Neural cell (in vitro differentiated cells): ENCODE measurements around the gene RABGAP1L. TPM values are rescaled to one million over a fixed set of nuclear protein-coding genes. Genes with fewer than 3 reads are reported as not detected.

Experiments used
- H2AFZ ChIP-seq: fragments of 200-600, 300-800 bp; sonication (generic), shearing (Covaris generic); 2 replicates; pipeline ENCODE4 v1.6.0; 2014; ENCODE audit warnings: low read depth, mild to moderate bottlenecking, antibody characterized with exemption, low read length, moderate library complexity
- H3F3A ChIP-seq: fragments of 200-600 bp; shearing (Covaris generic); 2 replicates; pipeline ENCODE4 v1.6.1; 2016; ENCODE audit warnings: mild to moderate bottlenecking, moderate library complexity, mixed read lengths, antibody characterized with exemption, low read length; ENCODE audit not compliant: insufficient read depth, poor library complexity, severe bottlenecking
- H3K27ac ChIP-seq: fragments of 200-600, 300-800 bp; sonication (generic), shearing (Covaris generic); 2 replicates; pipeline ENCODE4 v1.5.1; 2014; ENCODE audit warnings: mild to moderate bottlenecking, low read length, moderate library complexity
- H3K27me3 ChIP-seq: fragments of 300-800, 200-600 bp; sonication (generic), shearing (Covaris generic); 2 replicates; pipeline ENCODE4 v1.6.0; 2014; ENCODE audit warnings: mild to moderate bottlenecking, low read depth, low read length, moderate library complexity; ENCODE audit not compliant: insufficient read depth
- H3K36me3 ChIP-seq: fragments of 300-800, 200-600 bp; sonication (generic), shearing (Covaris generic); 2 replicates; pipeline ENCODE4 v1.5.1; 2014; ENCODE audit warnings: mild to moderate bottlenecking, antibody characterized with exemption, low read length, moderate library complexity; ENCODE audit not compliant: insufficient read depth
- H3K4me2 ChIP-seq: fragments of 300-800, 200-600 bp; sonication (generic), shearing (Covaris generic); 2 replicates; pipeline ENCODE4 v1.6.0; 2014; ENCODE audit warnings: mild to moderate bottlenecking, low read length
- H3K4me3 ChIP-seq: fragments of 300-800, 200-600 bp; sonication (generic), shearing (Covaris generic); 2 replicates; pipeline ENCODE4 v1.5.1; 2014; ENCODE audit warnings: mild to moderate bottlenecking, low read length, moderate library complexity
- H3K79me2 ChIP-seq: fragments of 200-600 bp; shearing (Covaris generic); replicated peaks from 2 replicates; pipeline ENCODE4 v1.6.0; 2014; ENCODE audit warnings: mild to moderate bottlenecking, low read length, moderate library complexity; ENCODE audit not compliant: insufficient read depth
- H3K9ac ChIP-seq: fragments of 300-800, 200-600 bp; sonication (generic), shearing (Covaris generic); 2 replicates; pipeline ENCODE4 v1.6.1; 2016; ENCODE audit warnings: mild to moderate bottlenecking, low read length, mixed read lengths
- H3K9me2 ChIP-seq: fragments of 200-600 bp; shearing (Covaris generic); 2 replicates; pipeline ENCODE4 v1.6.1; 2016; ENCODE audit warnings: mild to moderate bottlenecking, low read length, mixed read lengths; ENCODE audit not compliant: insufficient read depth
- H3K9me3 ChIP-seq: fragments of 200-600, 300-800 bp; sonication (generic), shearing (Covaris generic); 2 replicates; pipeline ENCODE4 v1.6.1; 2016; ENCODE audit warnings: mild to moderate bottlenecking, mixed run types, low read length, moderate library complexity, mixed read lengths
- H4K20me1 ChIP-seq: fragments of 200-600 bp; shearing (Covaris generic); 2 replicates; pipeline ENCODE4 v1.6.1; 2016; ENCODE audit warnings: mild to moderate bottlenecking, mixed run types; ENCODE audit not compliant: insufficient read depth
- EP300 ChIP-seq: fragments of 450-650 bp; conservative IDR thresholded peaks from 2 replicates; pipeline ENCODE4 v1.6.1; 2014; ENCODE audit warnings: antibody characterized with exemption, mild to moderate bottlenecking, moderate library complexity; ENCODE audit not compliant: poor library complexity, severe bottlenecking
- EZH2 ChIP-seq: fragments of 200-600, 300-800 bp; shearing (Covaris generic), sonication (generic); IDR thresholded peaks from 2 replicates; pipeline ENCODE4 v1.6.1; 2014; ENCODE audit warnings: antibody characterized with exemption, low read length, borderline replicate concordance, mild to moderate bottlenecking; ENCODE audit not compliant: insufficient read depth, poor library complexity, severe bottlenecking
- MXI1 ChIP-seq: fragments of 450-650 bp; conservative IDR thresholded peaks from 2 replicates; pipeline ENCODE4 v1.6.1; 2014; ENCODE audit warnings: antibody characterized with exemption, mild to moderate bottlenecking; ENCODE audit not compliant: poor library complexity, severe bottlenecking
- POLR2AphosphoS5 ChIP-seq: IDR thresholded peaks from 2 replicates; pipeline ENCODE4 v1.6.1; 2012
- RAD21 ChIP-seq: fragments of 450-650 bp; conservative IDR thresholded peaks from 2 replicates; pipeline ENCODE4 v1.6.1; 2014; ENCODE audit warnings: antibody characterized with exemption, mild to moderate bottlenecking, moderate library complexity
- REST ChIP-seq: IDR thresholded peaks from 2 replicates; pipeline ENCODE4 v1.6.1; 2012; ENCODE audit warnings: borderline replicate concordance
- SMC3 ChIP-seq: fragments of 450-650 bp; conservative IDR thresholded peaks from 2 replicates; pipeline ENCODE4 v1.6.1; 2014; ENCODE audit warnings: antibody characterized with exemption, mild to moderate bottlenecking, moderate library complexity; ENCODE audit not compliant: poor library complexity
- TAF1 ChIP-seq: IDR thresholded peaks from 2 replicates; pipeline ENCODE4 v1.6.1; 2012; ENCODE audit warnings: low read depth
- polyA plus RNA-seq: library from polyadenylated mRNA; depleted of rRNA; stranded (reverse); fragments of >200 nt; gene quantifications from 2 replicates; pipeline ENCODE4 v1.2.3, GENCODE V29; 2014
- TF ChIP-seq, protein P1 (sequence below): fragments of 450-650 bp; IDR thresholded peaks from 2 replicates; pipeline ENCODE4 v1.5.1; 2014; ENCODE audit warnings: antibody characterized with exemption, mild to moderate bottlenecking, moderate library complexity; ENCODE audit not compliant: poor library complexity, severe bottlenecking

RABGAP1L gene
- polyA plus RNA-seq, 1 donor from 2014 or later, result 32.2 TPM

DNA sequence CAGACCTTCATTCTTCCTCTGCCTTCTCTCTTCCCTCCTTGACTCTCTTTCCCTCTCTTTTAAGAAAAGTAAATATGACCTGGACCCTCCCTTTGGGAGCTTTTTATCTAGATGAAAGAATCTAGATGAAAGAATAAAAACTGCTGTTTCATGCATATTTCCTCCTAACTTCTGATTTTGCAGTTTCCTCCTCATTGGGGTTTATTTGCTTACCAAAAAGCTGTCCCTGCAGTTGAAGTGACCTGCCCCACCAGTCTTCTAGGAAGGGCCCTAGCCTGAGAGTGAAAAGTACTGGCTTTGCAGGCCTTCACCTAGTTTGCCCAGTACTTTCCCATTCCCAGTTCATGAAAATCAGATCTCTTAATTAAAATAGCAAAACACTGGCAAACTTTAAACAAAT, 812.1 kb downstream of the RABGAP1L start:
- H4K20me1 ChIP-seq, result no peaks in the 10 kb centered on the region
- no peaks in the 10 kb centered on the region for H3K9me2 ChIP-seq
- no peak overlapping the region for H3K27ac ChIP-seq
- H3F3A ChIP-seq, result no peaks in the 10 kb centered on the region
- no peaks in the 10 kb centered on the region for H3K27me3 ChIP-seq
- no peaks in the 10 kb centered on the region for H3K79me2 ChIP-seq
- H3K4me3 ChIP-seq, result no peak overlapping the region
- TF ChIP-seq POLR2AphosphoS5 (no peak), RAD21 (no peak), TAF1 (no peak), EP300 (no peak), EZH2 (no peak), MXI1 (no peak), REST (no peak), SMC3 (no peak)
- TF ChIP-seq, protein P1, sequence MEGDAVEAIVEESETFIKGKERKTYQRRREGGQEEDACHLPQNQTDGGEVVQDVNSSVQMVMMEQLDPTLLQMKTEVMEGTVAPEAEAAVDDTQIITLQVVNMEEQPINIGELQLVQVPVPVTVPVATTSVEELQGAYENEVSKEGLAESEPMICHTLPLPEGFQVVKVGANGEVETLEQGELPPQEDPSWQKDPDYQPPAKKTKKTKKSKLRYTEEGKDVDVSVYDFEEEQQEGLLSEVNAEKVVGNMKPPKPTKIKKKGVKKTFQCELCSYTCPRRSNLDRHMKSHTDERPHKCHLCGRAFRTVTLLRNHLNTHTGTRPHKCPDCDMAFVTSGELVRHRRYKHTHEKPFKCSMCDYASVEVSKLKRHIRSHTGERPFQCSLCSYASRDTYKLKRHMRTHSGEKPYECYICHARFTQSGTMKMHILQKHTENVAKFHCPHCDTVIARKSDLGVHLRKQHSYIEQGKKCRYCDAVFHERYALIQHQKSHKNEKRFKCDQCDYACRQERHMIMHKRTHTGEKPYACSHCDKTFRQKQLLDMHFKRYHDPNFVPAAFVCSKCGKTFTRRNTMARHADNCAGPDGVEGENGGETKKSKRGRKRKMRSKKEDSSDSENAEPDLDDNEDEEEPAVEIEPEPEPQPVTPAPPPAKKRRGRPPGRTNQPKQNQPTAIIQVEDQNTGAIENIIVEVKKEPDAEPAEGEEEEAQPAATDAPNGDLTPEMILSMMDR, result no peak
- no peaks in the 10 kb centered on the region for H3K9me3 ChIP-seq
- no peak overlapping the region for H3K9ac ChIP-seq
- H2AFZ ChIP-seq, result no peak overlapping the region
- H3K4me2 ChIP-seq, result no peak overlapping the region
- peaks cover 7% of the 10 kb centered on the region for H3K36me3 ChIP-seq

GRCh38 chr1:174971902-174972301, 812.6 kb downstream of the RABGAP1L start:
- H3K36me3 ChIP-seq, result peaks cover 7% of the 10 kb centered on the region
- TF ChIP-seq SMC3 (no peak), POLR2AphosphoS5 (no peak), EZH2 (no peak), MXI1 (no peak), EP300 (no peak)
- H3K27me3 ChIP-seq, result no peaks in the 10 kb centered on the region
- no peaks in the 10 kb centered on the region for H3K79me2 ChIP-seq
- H2AFZ ChIP-seq, result no peak overlapping the region
- H3K9me3 ChIP-seq, result no peaks in the 10 kb centered on the region
- H3K9me2 ChIP-seq, result no peaks in the 10 kb centered on the region
- H4K20me1 ChIP-seq, result no peaks in the 10 kb centered on the region
- no peak overlapping the region for H3K9ac ChIP-seq
- no peak overlapping the region for H3K4me3 ChIP-seq
- no peaks in the 10 kb centered on the region for H3F3A ChIP-seq
- no peak overlapping the region for H3K4me2 ChIP-seq
- H3K27ac ChIP-seq, result no peak overlapping the region
